GM13976 (cell line): ENCODE results near the gene GEN1.

Experiments
- DNase-seq: peaks from one replicate; pipeline ENCODE4 v3.0.0; 2012; ENCODE audit warnings: low spot score
- CTCF ChIP-seq: IDR thresholded peaks from 2 replicates; pipeline ENCODE4 v1.5.1; 2012; ENCODE audit warnings: borderline replicate concordance, mild to moderate bottlenecking; ENCODE audit not compliant: insufficient read depth; ENCODE audit errors: extremely low read depth, missing control alignments, control extremely low read depth
- in situ Hi-C: fragments of 300-500 bp; cut with MboI; formaldehyde crosslinking; loops from one replicate; pipeline ENCODE4 v1.12.0; 2022; ENCODE audit warnings: low sequenced_read_pairs, mixed read lengths, inconsistent platforms; ENCODE audit not compliant: unreplicated experiment

Gene GEN1

GRCh38 chr2:17800219-17800618, 46.3 kb downstream of the GEN1 start:
- DNase-seq = no peak
- no peak for TF ChIP-seq CTCF
- in situ Hi-C loops = no loop called here

DNA sequence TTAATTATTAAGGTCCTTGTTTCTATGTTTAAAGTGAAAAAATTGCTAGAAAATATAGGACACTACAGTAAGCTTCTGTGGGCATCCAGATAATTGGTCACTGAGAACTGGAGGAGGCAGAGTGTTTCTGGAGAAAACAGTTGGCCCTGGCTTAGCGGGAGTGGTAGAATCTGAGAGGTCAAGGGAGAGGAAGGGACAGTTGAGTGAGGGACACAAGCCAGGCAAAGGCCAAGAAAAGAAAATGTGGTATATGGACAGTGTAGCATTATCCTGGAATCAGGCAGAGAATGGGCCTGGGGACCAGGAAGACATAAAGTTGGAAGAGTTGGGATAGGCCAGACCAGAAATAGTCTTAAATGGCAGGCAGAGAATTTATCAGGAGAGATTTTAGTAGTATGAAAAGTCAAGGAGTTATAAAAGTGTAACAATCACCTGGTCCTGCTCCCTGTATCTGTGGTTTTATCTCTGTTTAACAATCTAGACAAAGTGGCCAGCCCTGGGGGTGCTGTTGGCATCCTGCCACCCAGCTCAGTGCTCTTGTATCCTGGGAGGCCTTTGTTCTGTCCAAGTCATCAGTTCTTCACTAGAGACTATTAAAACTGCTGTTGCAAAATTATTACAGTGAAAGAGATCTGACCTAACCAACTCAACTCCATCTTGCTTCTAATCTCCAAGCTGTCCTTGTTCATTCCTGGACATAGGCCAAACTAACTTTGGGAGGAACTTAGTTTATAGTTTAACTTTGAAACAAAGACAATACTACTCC, 46.9 kb downstream of the GEN1 start:
- no peak for TF ChIP-seq CTCF
- in situ Hi-C loops = no loop called here
- no peak for DNase-seq

DNA sequence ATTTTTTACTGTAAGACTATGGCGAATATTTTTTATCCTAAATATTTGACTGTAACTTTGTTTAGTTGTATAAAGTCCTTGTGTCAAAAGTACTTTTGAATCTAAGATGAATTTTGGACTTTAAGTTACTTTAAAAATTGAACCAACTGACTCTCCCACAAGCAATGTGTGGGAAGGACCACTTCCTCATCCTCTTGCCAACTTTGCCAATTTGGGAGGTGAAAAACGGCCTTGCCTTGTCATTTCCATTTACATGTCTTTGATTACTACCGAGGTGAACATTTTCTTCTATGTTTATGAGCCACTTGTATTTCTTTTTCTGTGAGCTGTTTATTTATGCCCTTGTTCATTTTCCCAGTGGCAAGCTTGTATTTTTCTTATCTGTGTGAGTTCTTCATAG, 49.6 kb downstream of the GEN1 start:
- DNase-seq = no peak
- in situ Hi-C loops = no loop called here
- no peak for TF ChIP-seq CTCF

DNA sequence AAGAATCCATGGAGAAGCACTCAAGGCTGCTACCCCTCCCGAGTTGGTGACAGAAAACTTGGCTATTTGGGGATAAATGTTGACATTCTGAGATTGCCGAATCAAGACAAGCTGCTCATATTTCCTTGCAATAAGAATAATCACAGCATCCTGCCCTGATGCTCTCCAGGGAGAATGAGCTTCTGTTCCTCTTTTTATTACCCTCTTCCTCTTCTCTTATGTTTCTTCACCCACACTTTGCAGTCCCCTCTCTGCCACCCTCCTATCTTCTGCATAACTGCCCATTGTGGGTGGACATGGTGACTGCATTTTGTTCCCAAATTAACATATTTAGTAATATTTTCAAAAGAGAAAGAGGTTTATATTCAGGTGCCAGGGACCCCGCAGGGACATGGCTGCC, 50.4 kb downstream of the GEN1 start:
- in situ Hi-C loops = no loop called here
- no peak for TF ChIP-seq CTCF
- DNase-seq = no peak

DNA sequence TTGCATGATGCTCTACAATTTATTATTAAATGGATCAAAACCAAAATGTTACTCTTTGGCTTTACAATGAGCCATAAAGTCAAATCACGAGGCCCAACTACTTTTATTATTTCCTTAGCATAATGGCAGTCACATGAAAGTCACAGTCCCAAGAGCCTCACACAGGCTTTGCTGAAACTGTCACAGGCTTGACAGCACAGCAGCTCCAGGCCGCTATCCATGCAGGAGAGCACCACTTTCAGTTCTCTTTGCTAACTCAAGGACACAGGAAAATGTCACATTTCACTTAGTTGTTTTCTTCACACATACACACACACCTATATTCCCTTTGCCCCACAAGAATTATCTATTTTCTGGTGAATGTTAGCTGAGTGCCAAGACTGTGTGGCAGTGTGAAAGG, 51.2 kb downstream of the GEN1 start:
- in situ Hi-C loops = no loop called here
- DNase-seq = no peak
- no peak for TF ChIP-seq CTCF

GRCh38 chr2:17805717-17806363, 51.9 kb downstream of the GEN1 start:
- TF ChIP-seq CTCF = no peak
- in situ Hi-C loops = no loop called here
- no peak for DNase-seq
